ENCODE data around the gene UBXN7.
"Not testable (repeated sequence)": the region's sequence is repeated elsewhere in the genome, so short reads cannot be mapped to it uniquely, and the experiment has no call there.

The UBXN7 gene

GRCh38 chr3:196356556-196356955 lies 75.7 kb downstream of the UBXN7 start:
- no peak for DNase-seq (ENCODE audit: low read depth)

- DNase-seq (ENCODE audit: low read depth), result no peak
These were observed 76.6 kb downstream of the UBXN7 start for GRCh38 chr3:196355668-196356067.

DNA sequence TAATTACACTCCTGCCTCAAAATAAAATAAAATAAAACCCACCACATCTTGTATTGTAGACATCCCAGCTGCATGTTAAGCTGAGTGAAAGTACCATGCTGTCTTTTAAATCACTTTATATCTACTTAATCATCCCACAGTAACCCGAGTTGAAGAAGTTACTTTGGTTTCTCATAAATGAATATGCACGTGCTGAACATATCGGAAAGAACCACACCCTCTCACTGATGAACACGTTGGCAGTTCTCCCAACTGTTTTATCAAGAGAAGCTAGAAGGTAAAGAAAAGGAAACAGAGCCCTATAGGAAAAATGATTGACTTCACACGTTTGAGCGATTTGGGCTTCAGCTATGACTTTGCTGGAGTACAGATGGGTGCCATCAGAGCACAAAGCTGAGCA lies 78.1 kb downstream of the UBXN7 start:
- DNase-seq (ENCODE audit: low read depth), result no peak

DNA sequence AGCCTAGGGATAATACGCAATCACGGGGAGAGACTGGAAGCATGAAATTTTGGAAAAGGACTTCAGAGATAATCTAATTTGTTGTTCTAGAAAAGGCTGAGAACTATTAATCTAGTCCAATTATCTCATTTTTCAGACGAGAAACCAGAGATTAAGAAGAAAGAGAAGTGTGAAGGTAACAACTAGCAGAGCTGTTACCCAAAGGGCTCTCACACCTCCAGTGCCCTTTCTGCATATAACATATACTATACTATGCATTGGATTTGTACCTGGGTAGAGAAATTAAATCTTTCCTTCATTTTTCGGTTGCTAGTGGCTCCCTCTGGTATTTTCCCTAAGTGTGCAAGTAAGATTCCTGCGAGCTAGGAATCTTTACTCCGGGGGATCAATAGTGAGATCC lies 80.7 kb downstream of the UBXN7 start:
- no peak for DNase-seq (ENCODE audit: low read depth)

DNA sequence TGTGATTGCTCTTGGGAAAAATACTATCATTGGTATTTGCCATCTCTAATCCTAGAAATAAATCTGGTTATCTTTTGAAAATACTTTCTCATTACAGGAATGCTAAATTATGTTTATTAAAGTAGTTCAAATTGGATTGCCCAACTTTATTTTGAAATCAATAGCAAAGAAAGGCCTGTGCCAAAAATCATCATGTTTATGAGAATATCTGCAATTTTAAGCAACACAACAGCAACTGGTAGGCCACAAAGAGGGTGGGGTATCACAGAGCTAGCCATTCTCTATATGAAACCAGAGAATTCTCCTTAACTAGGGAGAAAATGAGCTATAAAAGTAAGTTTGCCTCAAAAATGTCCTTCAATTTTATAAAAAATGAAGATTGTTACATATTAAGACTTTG lies 82.2 kb downstream of the UBXN7 start:
- no peak for DNase-seq (ENCODE audit: low read depth)

DNA sequence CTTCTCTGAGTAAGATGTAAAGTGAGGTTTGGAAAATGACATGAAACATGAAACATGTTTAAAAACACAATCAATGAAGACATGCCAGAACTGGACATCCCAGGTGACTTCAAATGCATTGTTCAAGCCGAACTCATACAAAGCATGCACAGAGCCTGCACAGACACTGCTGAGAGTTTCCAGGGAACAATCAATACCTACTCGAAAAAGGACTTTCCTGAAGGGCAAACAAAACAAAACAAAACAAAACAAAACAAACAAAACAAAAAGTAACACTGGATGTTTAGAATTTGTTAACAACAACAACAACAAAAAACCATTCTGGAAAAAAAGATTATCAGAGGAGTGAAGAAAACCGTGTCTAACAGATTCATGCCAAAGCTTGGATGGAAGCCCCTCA lies 83.5 kb downstream of the UBXN7 start:
- no peak for DNase-seq (ENCODE audit: low read depth)

GRCh38 chr3:196344663-196345062 lies 87.6 kb downstream of the UBXN7 start:
- DNase-seq (ENCODE audit: low read depth), result no peak

DNA sequence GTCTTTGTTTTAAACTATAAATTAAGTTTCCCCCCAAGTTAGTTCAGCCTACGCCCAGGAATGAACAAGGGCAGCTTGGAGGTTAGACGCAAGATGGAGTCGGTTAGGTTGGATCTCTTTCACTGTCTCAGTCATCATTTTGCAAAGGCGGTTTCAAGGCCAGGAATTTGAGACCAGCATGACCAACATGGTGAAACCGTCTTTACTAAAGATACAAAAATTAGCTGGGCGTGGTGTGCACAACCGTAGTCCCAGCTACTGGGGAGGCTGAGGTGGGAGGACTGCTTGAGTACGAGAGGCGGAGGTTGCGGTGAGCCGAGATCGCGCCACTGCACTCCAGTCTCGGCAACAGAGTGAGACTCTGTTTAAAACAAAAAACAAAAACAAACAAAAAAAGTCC lies 88.3 kb downstream of the UBXN7 start:
- not testable (repeated sequence) for DNase-seq (ENCODE audit: low read depth)

DNA sequence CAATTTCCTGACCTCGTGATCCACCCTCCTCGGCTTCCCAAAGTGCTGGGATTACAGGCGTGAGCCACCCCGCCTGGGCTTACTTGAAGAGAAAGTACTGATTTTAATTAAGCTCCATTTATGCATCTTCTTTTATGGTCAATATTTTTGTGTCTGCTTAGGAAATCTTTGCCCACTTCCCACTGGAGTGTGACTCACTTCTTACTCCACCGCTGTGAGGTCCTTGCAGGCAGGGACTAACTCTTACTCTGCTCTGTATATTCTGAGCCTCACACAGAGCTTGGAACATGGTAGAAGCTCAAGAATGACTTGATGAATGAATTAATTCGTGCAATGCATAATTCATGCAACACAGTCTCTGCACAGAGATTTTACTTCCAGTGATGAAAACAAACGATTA lies 91.1 kb downstream of the UBXN7 start:
- DNase-seq (ENCODE audit: low read depth), result no peak

DNA sequence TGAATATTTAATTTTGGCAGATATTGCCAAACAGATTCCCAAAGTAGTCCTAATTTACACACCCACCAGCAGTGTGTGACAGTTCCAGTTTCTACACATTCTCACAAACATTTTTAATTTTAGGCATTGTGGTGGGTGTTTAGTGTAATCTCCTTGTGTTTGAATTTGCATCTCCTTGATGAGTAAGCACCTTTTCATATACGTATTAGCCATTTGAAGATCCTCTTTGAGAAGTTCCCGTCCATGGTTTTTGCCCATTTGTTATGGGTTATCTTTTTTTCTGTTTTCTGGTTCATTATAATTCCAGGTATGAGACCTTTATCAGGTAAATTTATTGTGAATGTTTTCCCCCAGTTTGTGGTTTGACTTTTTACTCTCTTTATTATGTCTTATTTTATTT lies 91.8 kb downstream of the UBXN7 start:
- no peak for DNase-seq (ENCODE audit: low read depth)

- DNase-seq (ENCODE audit: low read depth), result peak; percentile 43
These were observed 92.6 kb downstream of the UBXN7 start for GRCh38 chr3:196339493-196340254.

DNA sequence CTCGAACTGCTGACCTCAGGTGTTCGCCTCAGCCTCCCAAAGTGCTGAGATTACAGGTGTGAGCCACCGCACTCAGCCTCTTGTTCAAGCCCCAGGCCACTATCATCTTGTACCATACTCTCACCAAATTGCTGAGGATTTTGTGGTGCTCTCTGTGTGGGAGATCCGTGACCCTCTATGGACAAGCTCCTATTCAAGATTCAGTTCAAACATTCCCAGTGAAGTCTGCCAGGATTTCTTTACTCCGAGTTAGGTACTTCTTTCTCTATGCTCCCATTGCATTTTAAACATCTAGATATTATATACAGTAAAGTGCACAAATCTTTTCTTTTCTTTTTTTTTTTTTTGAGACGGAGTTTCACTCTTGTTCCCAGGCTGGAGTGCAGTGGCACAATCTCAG lies 93.2 kb downstream of the UBXN7 start:
- no peak for DNase-seq (ENCODE audit: low read depth)

GRCh38 chr3:196336319-196337145 lies 95.7 kb downstream of the UBXN7 start:
- no peak for DNase-seq (ENCODE audit: low read depth)

DNA sequence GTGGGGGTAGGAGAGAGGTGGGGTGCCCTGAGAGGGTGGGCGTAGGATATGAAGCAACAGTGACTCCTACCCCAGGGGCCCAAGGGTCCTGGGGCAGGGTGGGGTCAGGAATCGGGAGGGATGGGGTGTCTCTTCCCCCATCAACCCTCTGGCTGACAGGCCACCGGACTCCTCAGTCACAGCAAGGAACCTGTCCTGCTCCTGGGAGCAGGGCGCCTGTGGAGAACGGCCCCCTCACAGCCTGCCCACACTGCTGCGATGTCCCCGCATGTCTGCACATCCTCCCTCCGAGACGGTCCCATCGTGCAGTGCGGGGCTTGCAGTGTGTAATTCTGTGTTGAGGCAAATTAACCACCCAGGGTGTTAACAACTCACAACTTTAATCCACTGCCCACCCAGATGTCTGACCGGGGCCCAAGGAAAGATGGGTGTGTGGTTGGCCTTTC lies 96.7 kb downstream of the UBXN7 start:
- no peak for DNase-seq (ENCODE audit: low read depth)

DNA sequence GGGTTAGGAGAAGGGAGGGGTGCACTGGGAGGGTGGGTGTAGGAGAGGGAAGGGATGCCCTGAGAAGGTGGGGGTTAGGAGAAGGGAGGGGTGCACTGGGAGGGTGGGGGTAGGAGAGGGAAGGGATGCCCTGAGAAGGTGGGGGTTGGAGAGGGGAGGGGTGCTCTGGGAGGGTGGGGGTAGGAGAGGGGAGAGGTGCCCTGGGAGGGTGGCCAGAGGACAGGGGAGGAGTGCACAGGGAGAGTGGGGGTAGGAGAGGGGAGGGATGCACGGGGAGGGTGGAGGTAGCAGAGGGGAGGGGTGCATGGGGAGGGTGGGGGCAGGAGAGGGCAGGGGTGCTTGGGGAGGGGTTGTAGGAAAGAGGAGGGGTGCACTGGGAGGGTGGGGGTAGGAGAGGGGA lies 97.2 kb downstream of the UBXN7 start:
- DNase-seq (ENCODE audit: low read depth), result no peak

DNA sequence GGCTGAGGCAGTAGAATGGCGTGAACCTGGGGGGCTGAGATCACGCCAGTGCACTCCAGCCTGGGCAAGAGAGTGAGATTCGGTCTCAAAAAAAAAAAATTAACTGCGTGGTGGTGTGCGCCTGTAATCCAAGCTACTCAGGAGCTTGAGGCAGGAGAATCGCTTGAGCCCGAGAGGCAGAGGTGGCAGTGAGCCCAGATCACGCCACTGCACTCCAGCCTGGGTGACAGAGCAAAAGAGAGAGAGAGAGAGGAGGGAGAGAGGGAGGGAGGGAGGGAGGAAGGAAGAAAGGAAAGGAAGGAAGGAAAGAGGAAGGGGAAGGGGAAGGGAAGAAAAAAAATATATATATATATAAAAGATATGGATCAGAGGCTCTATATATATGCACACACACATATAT lies 100.1 kb downstream of the UBXN7 start:
- no peak for DNase-seq (ENCODE audit: low read depth)

DNA sequence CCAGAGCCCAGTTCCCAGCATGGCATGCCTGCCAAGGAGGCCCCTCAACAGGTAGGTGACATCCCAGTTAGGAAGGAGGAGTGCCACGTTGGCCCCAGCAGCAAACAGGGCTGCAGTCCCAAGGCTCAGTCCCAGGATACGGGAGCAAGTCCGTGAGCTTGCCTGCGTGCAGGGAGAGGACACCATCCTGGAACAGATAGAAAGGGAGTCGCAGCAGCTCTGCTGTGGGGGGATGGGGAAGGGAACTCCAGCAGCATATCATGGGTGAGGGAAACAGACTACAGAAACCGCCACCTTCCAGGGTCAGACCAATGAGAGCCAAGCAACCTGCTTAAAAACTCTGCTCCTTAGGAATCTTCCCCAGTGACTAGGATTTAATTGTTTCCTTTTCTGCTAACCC lies 104.8 kb downstream of the UBXN7 start:
- no peak for DNase-seq (ENCODE audit: low read depth)

- no peak for DNase-seq (ENCODE audit: low read depth)
These were observed 105.3 kb downstream of the UBXN7 start for GRCh38 chr3:196326936-196327335.

DNA sequence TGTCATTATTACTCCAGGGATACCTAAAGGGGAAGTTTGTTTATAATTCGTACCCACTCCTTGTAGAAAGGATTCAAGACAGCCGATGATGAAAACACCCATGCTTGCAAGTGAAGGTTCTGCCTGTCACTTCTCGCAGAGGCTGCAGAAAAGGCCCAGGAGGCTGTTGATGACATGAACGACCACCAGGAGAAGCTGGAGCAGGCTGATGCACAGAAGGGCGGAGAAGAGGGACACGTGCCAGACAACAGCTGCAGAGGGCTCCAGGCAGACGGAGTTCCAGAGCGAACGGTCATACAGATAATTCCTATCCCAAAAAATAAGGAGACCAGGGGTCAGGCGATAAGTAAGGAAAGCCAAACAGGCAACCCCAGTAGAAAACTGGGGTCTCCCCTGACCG lies 108.5 kb downstream of the UBXN7 start:
- no peak for DNase-seq (ENCODE audit: low read depth)

- no peak for DNase-seq (ENCODE audit: low read depth)
These were observed 109.2 kb downstream of the UBXN7 start for GRCh38 chr3:196323016-196323415.

DNA sequence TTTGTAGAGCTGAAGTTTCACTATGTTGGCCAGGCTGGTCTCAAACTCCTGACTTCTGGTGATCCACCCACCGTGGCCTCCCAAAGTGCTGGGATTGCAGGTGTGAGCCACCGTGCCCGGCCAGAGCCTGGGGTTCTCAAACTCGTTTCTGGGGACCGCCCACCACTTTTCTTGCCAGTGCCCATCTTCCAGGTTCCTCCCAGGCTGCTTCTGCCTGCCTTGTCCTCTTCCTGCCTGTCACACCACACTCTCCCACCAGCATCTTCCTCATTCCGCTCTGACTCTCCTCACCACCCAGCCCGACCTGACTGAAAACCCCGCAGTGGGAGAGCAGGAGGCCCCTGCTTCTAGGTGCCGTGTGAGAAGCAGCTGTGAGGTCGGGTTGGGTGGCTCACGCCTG lies 111.1 kb downstream of the UBXN7 start:
- DNase-seq (ENCODE audit: low read depth), result no peak

DNA sequence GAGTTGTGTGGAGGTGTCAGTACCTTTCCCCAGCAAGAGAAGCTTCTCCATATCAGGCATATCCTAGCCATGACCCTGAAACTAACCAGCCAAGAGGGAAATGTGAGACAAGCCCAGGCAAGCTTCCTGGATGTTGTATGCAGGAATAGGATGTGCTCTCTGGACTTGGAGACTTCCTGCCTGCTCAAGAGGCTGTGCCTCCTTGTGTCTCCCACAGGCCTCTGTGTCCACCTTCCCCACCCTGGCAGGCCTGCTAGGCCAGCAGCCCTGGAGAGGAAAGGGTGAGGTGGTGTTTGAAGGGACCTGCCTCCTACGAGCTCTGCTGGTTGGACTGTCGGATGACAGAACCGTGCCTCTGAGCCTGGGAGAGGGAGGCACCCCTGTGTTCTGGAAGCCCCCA lies 112.1 kb downstream of the UBXN7 start:
- no peak for DNase-seq (ENCODE audit: low read depth)

- peak; percentile 81 for DNase-seq (ENCODE audit: low read depth)
These were observed 114.3 kb downstream of the UBXN7 start, which contains the start of gene DYNLT2B for GRCh38 chr3:196317687-196318467. Gene DYNLT2B (minus strand): TSS chr3:196318240. CDS start chr3:196318152, 88 bp downstream.
